ENCODE results near the gene SCAPER.

- no peak for TF ChIP-seq CTCF (conservative IDR thresholded peaks at IDR 0.05; ENCODE audit: low read length)
- no peak for TF ChIP-seq EZH2phosphoT487 (IDR thresholded peaks at IDR 0.05; ENCODE audit: borderline replicate concordance, low read depth, low read length)
These were observed 39.6 kb downstream of the SCAPER start for GRCh38 chr15:76865548-76865991.

Measured in OCI-LY7 (cell line).